Stimulated activated CD4-positive, alpha-beta T cell treated with anti-CD3 and anti-CD28 coated beads, Interleukin-2, amount 100 ng/mL, for 4 hours (primary cell): ENCODE measurements around the gene NRIP1.

ENCODE experiments used
- DNase-seq: peaks from one replicate; pipeline ENCODE4 v3.0.0-alpha.2; 2020; ENCODE audit warnings: low read depth

Gene NRIP1

GRCh38 chr21:14916676-14917141 is 148.1 kb downstream of the NRIP1 start:
- no peak for DNase-seq

- no peak for DNase-seq
Measured at GRCh38 chr21:14913638-14914037, 151.2 kb downstream of the NRIP1 start.

GRCh38 chr21:14911351-14911750 is 153.4 kb downstream of the NRIP1 start:
- no peak for DNase-seq
